PC-3 (cell line): ENCODE results near the gene MYO1C.

Source experiments
- CTCF ChIP-seq: fragments of 300-600 bp; sonication (generic); conservative IDR thresholded peaks from 2 replicates; pipeline ENCODE4 v1.5.1; 2017; ENCODE audit warnings: antibody characterized with exemption, low read depth, mild to moderate bottlenecking, low read length
- EZH2 ChIP-seq: fragments of 300-600 bp; sonication (generic); IDR thresholded peaks from one replicate; pipeline ENCODE4 v1.6.1; 2017; ENCODE audit warnings: antibody characterized with exemption, mild to moderate bottlenecking, low read length; ENCODE audit not compliant: unreplicated experiment
- EZH2phosphoT487 ChIP-seq: fragments of 300-600 bp; sonication (generic); IDR thresholded peaks from 2 replicates; pipeline ENCODE4 v1.6.1; 2018; ENCODE audit warnings: mild to moderate bottlenecking, antibody characterized with exemption, low read length, borderline replicate concordance

GRCh38 chr17:1496869-1497268 is 4.4 kb upstream of the MYO1C start:
- TF ChIP-seq CTCF (no peak), EZH2 (no peak), EZH2phosphoT487 (no peak)
